ENCODE results near the gene POLR2E. TPM values are rescaled to one million over a fixed set of nuclear protein-coding genes. Genes with fewer than 3 reads are reported as not detected.

POLR2E gene
- total and polyA plus RNA-seq, 2 of the 13 experiments (the other 11 are each of a cell fraction or from before 2014, with no cell fraction given), result 140 to 272 TPM

- no peak for TF ChIP-seq ZBTB44 (CRISPR knock-in tag; IDR thresholded peaks at IDR 0.05)
- TF ChIP-seq ZNF652 (CRISPR knock-in tag; IDR thresholded peaks at IDR 0.05; ENCODE audit: borderline replicate concordance, low read depth), result no peak
- no peak for TF ChIP-seq AKNA (CRISPR knock-in tag; IDR thresholded peaks at IDR 0.05; ENCODE audit: borderline replicate concordance)
- no peak for TF ChIP-seq ZNF207 (IDR thresholded peaks at IDR 0.05; ENCODE audit: borderline replicate concordance)
- TF ChIP-seq ZNF232 (CRISPR knock-in tag; IDR thresholded peaks at IDR 0.05; ENCODE audit: borderline replicate concordance), result no peak
- TF ChIP-seq ZNF335 (CRISPR knock-in tag; IDR thresholded peaks at IDR 0.05), result peak; percentile 60; the same call in 1 of the 2 replicates
- TF ChIP-seq ZBTB4 (CRISPR knock-in tag; IDR thresholded peaks at IDR 0.05; ENCODE audit: borderline replicate concordance), result 0 out of 2 replicates have a peak, but pooled peaks have one; percentile 31
- peak; percentile 54 for TF ChIP-seq ZNF772 (CRISPR knock-in tag; IDR thresholded peaks at IDR 0.05)
- no peak for TF ChIP-seq FOXP1 (IDR thresholded peaks at IDR 0.05)
- TF ChIP-seq FOXP1 (CRISPR knock-in tag; IDR thresholded peaks at IDR 0.05), result peak; percentile 1; the same call in 1 of the 2 replicates
- TF ChIP-seq XBP1 (CRISPR knock-in tag; IDR thresholded peaks at IDR 0.05), result no peak
- TF ChIP-seq ZNF225 (CRISPR knock-in tag; IDR thresholded peaks at IDR 0.05), result no peak
- peak; percentile 13; the same call in 1 of the 2 replicates for TF ChIP-seq ZNF12 (CRISPR knock-in tag; IDR thresholded peaks at IDR 0.05)
- TF ChIP-seq NFYC (CRISPR knock-in tag; IDR thresholded peaks at IDR 0.05), result no peak
- TF ChIP-seq MLXIP (CRISPR knock-in tag; IDR thresholded peaks at IDR 0.05; ENCODE audit: borderline replicate concordance), result no peak
- TF ChIP-seq EED (CRISPR knock-in tag; IDR thresholded peaks at IDR 0.05), result no peak; the same call in 1 of the 2 replicates
- no peak for TF ChIP-seq NR3C1 (CRISPR knock-in tag; IDR thresholded peaks at IDR 0.05)
Measured at GRCh38 chr19:1098177-1099051, 3.2 kb upstream of the POLR2E start (continued).
